Islet of Langerhans (tissue), 1 donor: ENCODE data around the gene RIMS4.
A peak's percentile ranks its signal among the peaks of the same experiment; 100 is the strongest.

Experiments
- FAIRE-seq: peaks from one replicate; lab custom pipeline; 2011; peaks lifted over from hg19 to GRCh38; lab: Jason Lieb, UNC

The RIMS4 gene

DNA sequence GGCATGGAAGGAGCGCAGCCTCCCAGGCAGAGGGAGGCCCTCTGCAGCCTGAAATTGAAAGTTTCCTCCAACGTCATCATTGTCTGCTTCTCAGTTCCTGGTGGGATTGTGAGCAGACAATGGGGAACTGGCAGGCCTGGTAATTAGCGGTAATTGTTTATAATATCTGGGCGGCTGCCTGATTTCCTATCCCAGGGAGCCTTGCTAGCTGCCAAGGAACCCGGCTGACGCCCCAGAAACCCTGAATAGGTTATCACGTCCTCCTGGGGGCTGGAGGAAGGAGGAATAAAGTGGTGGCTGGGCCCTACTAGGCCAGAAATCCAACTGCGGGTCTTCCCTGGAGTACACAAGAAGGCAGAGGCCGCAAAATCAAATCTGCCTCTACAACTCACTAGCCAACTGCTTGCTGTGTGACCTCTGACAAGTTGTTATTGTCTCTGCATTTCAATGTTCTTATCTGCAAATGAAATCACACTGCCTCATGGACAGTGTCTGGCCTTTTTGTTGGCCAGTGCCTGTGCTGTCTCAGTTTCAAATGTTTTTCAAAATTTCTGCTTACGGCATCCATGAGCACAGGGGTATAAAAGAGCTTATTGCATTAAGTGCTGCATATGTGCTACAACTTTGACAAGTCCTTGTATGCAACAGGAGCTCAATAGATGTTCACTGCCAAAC is 47.7 kb downstream of the RIMS4 start:
- FAIRE-seq = no peak

DNA sequence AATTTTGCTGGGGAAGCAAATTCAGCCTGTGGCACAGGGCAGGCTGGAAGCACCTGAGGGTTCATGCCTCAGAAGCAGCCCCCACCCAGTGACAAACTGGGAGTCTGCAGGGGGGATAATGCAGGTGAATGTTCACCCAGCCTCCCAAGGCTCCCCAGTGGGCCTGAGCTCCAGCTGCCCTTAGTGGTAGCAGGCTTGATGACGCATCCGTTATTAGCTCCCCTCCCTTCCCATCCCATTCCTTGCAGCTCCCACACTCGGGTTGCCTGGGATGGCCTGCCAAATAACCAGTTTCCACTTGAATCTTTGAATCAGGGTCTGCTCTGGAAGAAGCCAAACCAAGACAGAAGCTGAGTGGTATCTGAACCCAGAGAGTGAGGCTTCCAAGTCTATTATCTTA is 48.9 kb downstream of the RIMS4 start:
- no peak for FAIRE-seq

DNA sequence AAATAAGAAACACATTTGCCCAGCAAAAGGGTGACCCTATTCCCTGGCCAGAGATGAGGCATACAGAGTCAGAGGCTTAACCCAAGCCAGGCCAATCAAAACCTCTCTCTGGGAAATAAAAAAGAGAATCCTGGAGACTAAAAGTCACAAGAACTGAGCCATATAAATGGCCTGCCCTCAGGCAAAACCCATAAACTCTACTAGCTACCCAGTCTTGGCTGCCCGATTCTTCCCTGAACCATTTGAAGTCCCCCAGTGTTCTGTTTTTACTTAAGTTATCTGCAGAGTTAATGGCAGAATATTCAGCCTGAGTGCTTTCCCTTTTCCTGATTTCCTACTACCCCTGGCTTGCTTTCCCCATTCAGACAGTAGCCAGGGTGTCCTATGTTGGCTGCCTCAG is 50.8 kb downstream of the RIMS4 start:
- no peak for FAIRE-seq

DNA sequence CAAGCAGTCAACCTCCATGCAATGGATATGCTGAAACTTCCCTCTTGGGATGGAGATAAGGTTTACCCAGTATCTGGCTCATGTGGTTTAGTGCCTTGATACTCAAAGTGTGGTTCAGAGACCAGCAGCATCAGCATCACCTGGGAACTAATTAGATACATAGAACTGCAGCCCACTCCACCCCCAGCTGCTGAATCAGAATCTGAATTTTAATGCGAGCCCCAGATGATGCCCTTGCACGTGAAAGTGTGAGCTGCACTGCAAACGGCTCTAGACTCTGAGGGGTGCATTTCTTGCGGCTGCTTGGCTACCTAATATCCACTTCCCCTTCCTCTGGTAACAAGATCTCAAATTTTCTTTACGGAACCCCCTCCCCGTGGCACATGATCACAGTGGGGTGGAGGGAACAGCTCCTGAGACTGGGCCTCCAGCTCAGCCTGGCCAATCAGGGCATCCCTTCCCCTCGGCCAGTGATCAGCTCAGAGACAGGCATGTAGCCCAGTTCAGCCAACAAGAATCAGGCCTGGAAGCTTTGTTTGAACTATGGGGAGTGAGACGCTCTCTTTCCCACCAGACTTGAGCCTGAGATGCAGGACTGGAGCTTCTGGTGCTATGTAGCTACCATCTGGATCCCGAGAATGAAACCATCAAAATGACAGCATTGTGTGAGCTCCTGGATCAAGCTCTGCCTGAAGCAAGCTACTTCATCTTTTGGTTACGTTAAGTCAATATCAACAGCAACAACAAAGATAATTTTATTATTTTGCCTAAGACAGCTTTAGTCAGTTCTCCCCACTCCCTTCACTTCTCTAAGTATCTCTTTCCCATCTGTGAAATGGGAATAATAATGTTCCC is 51.9 kb downstream of the RIMS4 start:
- FAIRE-seq = no peak

DNA sequence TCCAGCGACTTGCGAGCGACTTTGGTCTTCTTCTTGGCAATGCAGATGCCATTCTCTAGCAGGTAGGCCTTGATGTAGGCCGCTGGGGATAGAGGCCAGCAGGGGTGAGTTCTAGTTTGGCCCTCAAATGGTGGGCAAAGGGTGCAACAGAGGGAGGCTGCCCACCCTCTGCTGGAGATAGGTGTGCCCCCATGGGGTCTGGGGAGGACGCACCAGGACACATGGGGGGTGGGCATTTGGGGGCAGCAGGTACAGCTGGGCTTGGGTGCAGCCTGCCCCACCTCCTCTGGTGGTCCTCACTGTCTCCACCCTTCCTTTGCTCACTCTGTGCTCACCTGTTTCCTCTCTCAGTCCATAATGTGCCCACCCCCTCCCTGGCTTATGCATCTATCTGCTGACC is 53.4 kb downstream of the RIMS4 start:
- FAIRE-seq = no peak

DNA sequence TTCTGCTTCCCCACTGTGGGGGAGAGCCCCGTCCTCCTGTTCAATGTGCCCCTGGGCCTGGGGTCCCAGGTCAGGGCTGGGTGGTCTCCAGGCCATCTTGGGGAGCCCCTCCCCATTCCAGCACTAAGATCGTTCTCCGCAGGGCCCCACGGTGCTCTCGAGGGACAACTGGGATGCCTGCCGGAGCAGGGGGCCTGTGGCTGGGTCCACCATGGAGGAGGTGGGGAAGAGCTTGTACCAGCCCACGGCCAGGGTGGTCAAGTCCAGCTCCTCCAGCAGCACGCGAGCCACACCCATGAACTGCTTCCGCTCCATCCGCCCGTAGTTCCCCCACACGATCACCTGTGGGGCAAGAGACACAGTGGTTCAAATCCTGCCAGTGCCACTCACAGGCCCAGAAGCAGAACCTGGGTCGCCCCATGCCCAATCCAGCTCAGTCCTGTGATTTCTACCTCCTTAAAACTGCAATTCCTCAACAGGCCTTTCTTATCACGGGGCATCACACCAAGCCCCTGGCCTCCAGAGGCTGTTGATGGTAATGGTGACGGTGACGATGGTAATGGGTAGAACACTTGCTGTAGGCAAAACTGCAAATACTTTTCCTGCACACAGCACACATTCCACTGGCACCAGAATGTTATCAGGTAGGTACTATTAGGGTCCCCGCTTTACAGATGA is 54.2 kb downstream of the RIMS4 start:
- no peak for FAIRE-seq

DNA sequence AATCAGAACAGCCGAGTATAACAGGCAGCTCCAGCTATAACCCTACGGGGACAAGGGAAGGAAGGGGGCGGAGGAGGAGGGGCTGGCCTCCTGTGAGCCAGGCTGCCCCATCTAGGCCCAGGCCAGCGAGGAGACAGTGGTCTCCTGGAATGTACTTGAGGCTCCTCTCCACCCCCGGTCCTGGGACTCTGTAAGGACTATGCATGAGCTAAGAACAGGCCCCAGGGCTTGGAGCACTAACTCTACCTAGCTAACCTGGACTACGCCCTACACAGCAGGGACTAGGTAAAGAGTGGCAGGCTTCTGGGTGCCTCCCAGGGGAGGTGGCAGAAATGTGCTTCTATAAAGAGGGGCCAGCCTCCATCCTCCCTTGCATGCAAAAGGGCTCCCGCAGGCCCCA is 55.8 kb downstream of the RIMS4 start:
- FAIRE-seq = no peak

DNA sequence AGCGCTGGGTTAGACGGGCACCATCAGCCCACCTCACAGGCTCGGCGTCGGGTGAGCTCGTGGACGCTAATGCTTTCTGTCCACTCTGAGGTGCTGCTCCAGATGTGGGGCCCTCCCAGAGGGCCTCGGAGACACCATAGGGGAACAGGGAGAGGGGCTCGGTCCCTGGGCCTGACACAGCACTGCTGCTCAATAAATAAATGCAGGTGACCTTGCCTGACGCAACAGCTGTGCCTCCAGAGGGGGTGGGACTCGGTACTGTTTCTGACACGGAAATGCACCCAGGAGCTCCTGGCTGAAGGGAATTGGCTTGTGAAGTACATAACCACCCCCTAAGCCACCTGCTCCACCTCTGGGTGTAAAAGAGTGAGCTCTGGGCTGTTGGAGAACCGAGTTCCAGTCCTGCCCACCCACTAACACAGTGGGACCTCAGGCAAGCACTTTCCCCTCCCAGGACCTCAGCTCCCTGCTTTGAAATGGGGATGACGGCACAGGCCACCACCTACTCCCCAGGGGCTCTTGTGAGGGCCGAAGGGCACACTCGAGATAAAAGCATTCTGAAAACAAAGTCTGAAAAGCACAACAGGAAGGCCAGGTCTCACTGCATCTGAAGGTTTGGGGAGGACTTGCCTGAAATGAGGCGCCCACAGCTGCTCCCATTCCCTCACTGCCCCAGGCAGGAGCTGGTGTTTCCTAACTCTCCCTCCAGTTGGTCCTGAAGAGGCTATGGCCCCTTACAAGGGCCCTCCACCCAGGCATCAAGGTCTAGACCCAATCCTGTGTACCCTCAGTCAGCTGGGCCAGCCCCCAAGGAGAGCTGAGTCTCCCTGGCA is 58.0 kb downstream of the RIMS4 start:
- no peak for FAIRE-seq

DNA sequence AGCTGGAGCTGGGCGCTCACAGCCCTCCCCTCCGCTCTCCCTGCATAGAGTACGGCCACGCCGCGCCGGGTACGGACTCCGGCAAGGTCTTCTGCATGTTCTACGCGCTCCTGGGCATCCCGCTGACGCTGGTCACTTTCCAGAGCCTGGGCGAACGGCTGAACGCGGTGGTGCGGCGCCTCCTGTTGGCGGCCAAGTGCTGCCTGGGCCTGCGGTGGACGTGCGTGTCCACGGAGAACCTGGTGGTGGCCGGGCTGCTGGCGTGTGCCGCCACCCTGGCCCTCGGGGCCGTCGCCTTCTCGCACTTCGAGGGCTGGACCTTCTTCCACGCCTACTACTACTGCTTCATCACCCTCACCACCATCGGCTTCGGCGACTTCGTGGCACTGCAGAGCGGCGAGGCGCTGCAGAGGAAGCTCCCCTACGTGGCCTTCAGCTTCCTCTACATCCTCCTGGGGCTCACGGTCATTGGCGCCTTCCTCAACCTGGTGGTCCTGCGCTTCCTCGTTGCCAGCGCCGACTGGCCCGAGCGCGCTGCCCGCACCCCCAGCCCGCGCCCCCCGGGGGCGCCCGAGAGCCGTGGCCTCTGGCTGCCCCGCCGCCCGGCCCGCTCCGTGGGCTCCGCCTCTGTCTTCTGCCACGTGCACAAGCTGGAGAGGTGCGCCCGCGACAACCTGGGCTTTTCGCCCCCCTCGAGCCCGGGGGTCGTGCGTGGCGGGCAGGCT is 60.1 kb downstream of the RIMS4 start:
- FAIRE-seq = no peak

DNA sequence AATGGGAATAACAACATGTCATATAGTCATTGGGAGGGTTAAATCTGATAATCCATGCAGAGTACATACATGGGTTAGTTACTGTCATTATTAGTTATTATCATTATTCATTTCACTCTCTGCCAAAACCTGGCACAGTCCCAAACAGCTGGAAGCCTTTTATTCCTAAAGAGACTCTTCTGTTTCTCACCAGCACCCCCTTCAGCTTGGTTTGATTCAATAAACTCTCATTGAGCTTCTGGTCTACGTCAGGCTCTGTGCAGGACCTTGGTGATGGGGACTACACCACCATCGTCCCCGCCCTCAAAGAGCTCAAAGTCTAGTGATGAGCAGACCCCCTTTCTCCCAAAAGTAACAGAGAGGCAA is 62.4 kb downstream of the RIMS4 start:
- FAIRE-seq = no peak

DNA sequence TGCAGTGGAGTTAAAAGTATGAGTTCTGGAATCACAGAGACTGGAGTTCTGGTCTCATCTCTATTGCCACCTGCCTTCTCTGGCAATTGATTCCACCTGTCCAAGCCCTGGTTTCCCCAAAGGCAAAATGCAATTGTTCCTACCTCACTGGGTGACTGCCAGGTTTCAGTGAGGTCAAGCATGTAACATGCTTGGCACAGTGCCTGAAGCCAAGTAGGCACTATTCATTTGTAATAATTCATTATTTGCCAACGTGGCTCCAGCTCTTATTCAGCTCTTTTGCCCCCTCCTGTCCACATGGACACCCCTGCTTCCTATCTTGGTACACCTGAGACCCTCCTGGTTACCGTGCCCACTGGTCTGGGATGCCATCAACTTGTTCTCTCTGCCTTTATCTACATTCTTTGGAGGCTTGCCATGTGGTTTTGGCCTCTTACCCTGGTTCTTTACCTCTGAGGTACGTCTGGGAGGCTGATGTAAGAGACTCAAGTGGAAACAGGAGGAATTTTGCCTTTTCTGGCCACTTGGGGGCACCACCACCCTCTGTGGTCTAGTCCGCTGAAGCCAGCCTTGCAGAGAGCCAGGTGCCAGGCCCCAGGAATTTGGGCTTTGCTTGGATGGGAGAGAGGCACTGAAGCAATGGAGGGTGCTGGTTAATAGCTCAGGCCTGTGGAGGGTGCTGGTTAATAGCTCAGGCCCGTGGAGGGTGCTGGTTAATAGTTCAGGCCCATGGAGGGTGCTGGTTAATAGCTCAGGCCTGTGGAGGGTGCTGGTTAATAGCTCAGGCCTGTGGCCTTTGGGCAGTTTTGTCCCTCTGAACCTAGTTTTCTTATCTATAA is 63.0 kb downstream of the RIMS4 start:
- FAIRE-seq = peak; percentile 64

DNA sequence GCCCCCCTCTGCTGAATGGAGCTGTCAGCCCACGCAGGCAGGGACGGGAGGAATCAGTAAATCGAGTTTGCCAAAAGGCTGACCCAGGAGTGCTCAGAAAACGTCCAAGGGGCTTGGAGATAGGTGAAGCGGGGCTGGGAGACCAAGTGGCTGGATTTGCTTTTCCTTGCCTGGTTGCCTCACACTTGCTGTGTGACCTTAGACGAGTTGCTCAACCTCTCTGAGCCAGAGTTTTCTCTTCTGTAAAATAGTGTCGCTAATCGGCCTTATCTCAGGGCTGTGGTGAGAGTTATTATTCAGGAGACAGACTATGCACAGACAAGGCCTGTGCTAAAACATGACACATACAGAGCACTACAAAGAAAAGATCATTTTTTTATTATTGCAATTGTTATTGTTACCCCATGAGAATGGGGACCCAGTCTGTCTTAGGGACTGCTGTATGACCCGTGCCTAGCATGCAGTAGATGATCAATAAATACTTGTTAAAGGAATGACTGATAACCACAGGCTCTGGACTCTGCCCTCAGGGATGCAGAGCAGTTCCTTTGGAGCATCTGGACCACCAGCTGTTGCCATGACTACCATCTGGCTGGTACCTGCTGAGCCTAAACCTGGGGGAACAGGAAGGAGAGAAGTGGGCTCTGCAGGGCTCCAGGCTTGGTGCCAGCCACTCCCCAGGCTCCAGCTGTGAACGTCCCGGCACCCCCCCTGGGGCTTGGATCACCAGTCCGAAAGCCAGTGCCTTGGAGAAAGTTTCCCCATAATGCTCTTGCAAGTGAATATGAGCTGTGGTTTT is 63.8 kb downstream of the RIMS4 start:
- FAIRE-seq = no peak

DNA sequence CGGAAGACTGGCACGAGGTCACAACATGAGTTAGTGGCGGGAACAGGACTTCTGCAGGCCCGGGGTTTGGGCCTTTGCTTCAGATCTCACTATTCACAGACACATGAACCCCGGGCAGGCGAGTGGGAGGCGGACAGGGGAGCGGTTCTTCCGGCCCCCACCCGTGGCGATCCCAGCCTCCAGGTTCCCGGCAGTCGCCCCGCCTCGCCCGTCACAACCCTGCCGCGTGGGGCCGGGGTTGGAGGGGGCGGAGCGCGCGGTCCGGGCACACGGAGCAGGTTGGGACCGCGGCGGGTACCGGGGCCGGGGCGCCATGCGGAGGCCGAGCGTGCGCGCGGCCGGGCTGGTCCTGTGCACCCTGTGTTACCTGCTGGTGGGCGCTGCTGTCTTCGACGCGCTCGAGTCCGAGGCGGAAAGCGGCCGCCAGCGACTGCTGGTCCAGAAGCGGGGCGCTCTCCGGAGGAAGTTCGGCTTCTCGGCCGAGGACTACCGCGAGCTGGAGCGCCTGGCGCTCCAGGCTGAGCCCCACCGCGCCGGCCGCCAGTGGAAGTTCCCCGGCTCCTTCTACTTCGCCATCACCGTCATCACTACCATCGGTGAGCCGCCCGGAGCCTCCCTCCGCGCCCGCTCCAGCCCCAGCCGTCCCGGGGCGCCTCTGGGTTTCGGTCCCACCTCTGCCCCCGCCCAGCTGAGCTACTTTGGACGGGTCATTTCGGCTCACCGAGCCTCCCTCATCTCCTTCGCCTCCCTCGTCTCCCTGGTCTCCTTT is 64.6 kb downstream of the RIMS4 start, which contains the start of gene KCNK15:
Gene KCNK15, plus strand, starts transcription at position 268 of the 769 bp plus-strand sequence. Its CDS starts 46 bp downstream, at position 314.
- FAIRE-seq = no peak

DNA sequence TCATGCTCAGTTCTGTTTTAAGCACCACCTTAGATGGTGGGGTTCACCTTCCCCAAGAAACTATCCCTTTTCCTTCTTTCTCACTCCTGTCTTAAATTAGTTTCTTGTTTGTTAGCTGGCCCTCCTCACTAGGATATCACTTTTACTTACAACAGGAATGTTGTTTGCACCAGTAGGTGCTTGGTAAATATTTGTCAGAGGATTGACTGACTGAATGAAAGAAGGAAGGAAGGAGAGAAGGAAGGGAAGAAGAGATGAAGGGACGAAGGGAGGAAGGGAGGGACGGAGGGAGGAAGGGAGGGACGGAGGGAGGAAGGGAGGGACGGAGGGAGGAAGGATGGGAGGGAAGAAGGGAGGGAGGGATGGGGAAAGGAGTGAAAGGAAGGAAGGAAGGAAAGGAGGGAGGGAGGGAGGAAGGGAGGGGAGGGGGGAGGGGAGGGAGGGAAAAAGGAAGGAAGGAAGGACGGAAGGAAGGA is 65.2 kb downstream of the RIMS4 start:
- FAIRE-seq = no peak

DNA sequence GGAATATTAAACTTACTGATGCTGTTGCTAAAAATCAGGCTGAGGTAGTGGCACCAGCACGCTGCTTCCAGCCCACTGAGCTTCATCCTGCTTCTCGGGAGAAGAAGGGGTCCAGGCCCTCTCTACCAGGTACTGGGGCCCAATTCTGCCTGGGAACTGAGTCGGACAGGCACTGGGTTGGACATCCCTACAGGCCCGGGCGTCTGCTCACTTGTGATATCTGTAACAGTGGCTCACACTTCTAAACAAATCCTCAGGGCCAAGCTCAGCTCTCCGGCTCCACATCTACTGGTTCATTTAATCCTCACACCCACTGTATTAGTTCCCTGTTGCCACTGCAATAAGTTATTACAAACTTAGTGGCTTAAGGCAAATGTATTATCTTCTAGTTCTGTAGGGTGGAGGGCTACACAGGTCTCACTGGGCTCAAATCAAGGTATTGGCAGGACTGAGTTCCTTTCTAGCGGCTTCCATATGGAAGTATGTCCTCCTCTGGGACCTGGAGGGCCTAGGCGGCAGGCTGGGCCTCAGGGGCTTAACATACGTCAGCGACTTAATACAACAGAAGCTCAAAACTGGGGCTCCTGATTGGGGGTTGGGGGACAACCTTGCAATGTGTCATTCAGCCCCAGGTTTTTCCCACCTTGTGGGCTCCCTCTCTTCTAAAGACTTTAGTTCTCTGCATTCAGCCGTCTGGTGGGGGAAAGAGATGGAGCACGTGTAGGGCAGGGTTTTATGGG is 66.3 kb downstream of the RIMS4 start:
- no peak for FAIRE-seq

DNA sequence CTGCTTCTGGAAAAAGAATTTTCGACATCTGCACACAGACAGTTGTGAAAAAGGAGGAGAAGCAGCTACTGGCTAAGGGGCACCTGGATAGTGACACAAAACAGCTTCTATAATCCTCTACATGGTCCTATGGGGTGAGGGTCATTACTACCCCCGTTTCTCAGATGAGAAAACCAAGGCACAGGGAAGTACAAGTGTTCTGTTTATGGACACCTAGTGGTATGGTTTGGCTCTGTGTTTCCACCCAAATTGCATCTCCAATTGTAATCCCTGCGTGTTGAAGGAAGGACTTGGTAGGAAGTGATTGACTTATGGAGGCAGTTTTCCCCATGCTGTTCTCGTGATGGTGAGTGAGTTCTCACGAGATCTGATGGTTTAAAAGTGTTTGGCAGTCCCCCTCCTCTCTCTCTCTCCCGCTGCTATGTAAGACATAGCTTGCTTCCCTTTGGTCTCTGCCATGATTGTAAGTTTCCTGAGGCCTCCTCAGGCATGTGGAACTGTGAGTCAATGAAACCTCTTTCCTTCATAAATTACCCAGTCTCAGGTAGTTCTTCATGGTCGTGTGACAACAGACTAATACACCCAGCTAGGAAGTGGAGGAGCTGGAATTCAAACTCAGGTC is 67.2 kb downstream of the RIMS4 start:
- FAIRE-seq = no peak

DNA sequence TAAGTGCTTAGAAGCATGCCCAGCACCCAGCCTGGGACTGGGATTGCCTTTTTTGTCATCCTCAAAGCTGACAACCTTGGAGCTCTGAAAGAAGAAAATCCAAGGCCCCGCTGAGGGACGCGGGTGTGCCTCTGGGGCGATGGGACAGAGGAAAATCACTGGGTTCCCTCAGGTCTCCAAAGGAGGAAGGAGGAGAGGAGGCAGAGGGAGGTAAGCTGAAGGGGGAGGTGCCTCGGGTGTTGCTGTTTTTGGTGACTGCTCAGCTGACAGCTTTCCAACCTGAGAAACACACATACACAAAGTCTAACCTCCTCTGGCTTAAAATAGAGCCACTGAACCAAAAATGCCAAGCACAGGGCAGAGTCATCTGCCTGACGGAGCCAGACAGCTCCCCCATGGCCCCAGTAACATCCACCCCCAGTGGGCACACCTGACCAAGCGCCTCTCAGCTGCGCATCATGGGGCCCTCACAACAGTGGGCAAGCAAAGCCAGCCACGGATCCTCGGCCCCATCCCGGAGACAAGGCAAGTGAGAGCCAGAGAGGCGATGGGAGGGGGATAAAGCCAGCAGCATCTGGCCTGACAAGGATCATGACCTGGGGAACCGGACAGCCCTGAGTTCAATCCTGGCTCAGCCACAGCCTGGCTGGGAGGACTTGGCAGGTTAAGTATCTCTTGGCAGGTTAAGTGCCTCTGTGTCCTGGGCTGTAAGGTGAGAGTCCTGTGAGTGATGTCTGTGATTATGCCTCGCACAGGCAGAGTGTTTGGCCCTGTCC is 67.9 kb downstream of the RIMS4 start:
- FAIRE-seq = no peak
